Measurements from ENCODE around the gene GAS6.

Gene GAS6

DNA sequence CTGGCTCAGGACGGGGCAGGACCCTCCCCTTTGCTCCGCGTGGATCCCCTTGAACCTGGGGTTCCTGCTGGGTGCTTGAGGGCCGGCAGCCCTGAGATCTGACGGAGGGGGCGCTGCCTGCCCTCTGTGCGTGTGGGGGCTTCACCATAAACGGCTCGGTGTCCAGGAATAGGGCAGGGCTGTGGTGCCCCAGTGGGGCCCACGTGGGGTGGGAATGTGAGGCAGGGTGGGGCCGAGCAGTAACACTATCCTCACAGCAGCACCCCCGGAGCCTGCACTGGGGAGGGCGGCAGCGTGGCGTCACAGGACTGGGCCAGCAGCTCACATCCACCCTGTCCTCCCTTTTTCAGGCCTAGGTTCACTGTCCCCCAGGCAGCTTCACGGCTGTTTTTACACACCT, 38.0 kb downstream of the GAS6 start:
- no peak overlapping the region for H3K4me3 ChIP-seq (ENCODE audit: low read depth, low read length)
- no peak for DNase-seq (ENCODE audit: low read depth)
- TF ChIP-seq, protein P1, sequence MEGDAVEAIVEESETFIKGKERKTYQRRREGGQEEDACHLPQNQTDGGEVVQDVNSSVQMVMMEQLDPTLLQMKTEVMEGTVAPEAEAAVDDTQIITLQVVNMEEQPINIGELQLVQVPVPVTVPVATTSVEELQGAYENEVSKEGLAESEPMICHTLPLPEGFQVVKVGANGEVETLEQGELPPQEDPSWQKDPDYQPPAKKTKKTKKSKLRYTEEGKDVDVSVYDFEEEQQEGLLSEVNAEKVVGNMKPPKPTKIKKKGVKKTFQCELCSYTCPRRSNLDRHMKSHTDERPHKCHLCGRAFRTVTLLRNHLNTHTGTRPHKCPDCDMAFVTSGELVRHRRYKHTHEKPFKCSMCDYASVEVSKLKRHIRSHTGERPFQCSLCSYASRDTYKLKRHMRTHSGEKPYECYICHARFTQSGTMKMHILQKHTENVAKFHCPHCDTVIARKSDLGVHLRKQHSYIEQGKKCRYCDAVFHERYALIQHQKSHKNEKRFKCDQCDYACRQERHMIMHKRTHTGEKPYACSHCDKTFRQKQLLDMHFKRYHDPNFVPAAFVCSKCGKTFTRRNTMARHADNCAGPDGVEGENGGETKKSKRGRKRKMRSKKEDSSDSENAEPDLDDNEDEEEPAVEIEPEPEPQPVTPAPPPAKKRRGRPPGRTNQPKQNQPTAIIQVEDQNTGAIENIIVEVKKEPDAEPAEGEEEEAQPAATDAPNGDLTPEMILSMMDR (conservative IDR thresholded peaks at IDR 0.05; ENCODE audit: low read depth, low read length): no peak

DNA sequence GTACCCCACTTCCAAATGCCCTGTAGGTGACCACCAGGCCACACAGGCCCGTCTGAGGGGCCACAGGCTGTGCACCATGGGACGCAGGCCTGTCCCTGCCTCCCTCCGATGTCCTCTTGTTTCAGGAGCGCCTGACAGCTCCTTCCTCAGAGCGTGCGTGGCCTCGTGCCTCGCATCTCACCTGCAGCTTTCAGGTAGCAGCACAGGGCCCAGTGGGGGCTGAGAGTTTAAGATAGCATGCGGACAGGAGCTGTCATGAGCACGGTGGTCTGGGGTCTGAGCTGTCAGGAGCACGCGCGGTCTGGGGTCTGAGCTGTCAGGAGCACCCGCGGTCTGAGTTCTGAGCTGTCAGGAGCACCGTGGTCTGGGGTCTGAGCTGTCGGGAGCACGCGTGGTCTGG, 40.1 kb downstream of the GAS6 start:
- no peak overlapping the region for H3K4me3 ChIP-seq (ENCODE audit: low read depth, low read length)
- no peak for DNase-seq (ENCODE audit: low read depth)
- TF ChIP-seq, protein P1 (conservative IDR thresholded peaks at IDR 0.05; ENCODE audit: low read depth, low read length): no peak

GRCh38 chr13:113822956-113823744, 40.7 kb downstream of the GAS6 start:
- DNase-seq (ENCODE audit: low read depth): no peak
- H3K4me3 ChIP-seq (ENCODE audit: low read depth, low read length): no peak overlapping the region
- TF ChIP-seq, protein P1 (conservative IDR thresholded peaks at IDR 0.05; ENCODE audit: low read depth, low read length): no peak

GRCh38 chr13:113822266-113822665, 41.6 kb downstream of the GAS6 start:
- H3K4me3 ChIP-seq (ENCODE audit: low read depth, low read length): no peak overlapping the region
- TF ChIP-seq, protein P1 (conservative IDR thresholded peaks at IDR 0.05; ENCODE audit: low read depth, low read length): no peak
- DNase-seq (ENCODE audit: low read depth): no peak

DNA sequence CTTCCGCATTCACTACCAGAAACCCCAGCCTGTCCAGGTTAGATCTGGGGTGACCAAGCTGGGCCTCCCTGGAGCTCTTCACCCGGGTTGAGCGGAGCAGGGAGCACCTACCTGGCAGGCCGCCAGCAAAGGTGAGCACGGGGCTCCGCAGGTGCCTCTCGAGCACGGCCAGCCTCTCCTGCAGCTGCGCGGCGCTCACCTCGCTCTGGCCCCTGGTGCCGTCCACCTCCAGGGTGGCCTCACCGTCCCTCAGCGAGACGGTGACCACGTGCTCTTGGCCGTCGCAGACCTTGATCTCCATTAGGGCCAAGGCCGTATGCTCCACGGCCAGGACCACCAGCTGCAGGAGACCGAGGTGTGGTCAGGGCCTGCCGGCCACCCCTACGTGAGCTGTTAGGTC, 42.0 kb downstream of the GAS6 start:
- no peak overlapping the region for H3K4me3 ChIP-seq (ENCODE audit: low read depth, low read length)
- TF ChIP-seq, protein P1 (conservative IDR thresholded peaks at IDR 0.05; ENCODE audit: low read depth, low read length): no peak
- no peak for DNase-seq (ENCODE audit: low read depth)

DNA sequence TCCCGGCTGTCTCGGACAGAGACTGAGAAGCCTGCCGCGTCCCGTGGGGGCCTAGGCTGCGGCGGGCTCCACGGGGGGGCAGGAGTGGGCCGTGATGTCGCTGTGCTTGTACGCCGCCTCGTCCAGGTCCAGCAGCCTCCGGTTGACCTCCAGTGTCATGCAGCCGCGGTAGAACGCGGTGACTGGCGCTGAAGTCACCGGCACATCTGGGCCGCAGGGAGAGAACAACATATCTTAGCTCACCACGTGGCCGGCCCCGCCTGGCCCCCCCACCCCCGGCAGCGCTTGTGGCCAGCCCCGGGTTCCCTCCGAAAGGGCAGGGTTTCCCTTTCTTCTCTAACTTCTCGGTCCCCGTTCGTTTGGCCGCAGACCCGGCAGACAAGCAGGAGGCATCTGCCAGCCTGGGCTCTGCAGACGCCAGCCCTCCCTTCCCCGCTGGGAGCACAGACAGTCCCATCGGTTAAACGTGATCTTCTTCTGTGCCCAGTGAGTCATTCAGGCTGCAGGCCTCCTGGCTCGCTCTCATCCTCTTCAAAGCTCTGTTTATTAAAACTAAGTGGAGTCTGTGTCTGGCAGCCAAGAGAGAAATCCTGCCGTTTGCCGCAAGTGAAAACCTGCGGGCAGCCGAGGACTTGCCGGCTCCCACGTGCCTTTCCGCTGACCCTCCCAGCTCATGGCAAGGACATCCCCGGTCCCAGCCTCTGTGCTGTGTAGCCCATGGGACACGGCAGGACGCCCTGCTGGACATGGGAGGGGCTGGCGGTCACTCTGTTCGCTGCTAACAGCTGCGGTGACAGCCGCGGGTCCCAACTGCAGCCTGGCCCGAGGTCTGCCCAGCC, 42.8 kb downstream of the GAS6 start:
- peak; percentile 98 for DNase-seq (ENCODE audit: low read depth)
- H3K4me3 ChIP-seq (ENCODE audit: low read depth, low read length): peak overlapping the region; percentile 34

More for the DNA sequence above, 42.8 kb downstream of the GAS6 start:
- TF ChIP-seq, protein P1 (conservative IDR thresholded peaks at IDR 0.05; ENCODE audit: low read depth, low read length): no peak

Measured in choroid plexus epithelial cell (primary cell).